Thymus (tissue), 11 donors: ENCODE data around the gene CRYL1. TPM values are rescaled to one million over a fixed set of nuclear protein-coding genes. Genes with fewer than 3 reads are reported as not detected.

Experiments used
- DNase-seq, 9 donors: peaks; one replicate each; pipeline ENCODE4 v3.0.0-alpha.2; 2013; ENCODE audit warnings: low spot score in 9 of 9, low read depth in 6 of 9, missing footprints in 1 of 9
- H3K27ac ChIP-seq, 2 donors: one replicate each; pipeline ENCODE4 v1.5.1; 2013; ENCODE audit warnings: control low read depth in 1 of 2, low read depth in 1 of 2, low read length in 1 of 2, mild to moderate bottlenecking in 1 of 2, moderate library complexity in 1 of 2
- H3K27me3 ChIP-seq, 2 donors: one replicate each; pipeline ENCODE4 v1.5.1; 2013; ENCODE audit warnings: low read length in 1 of 2; ENCODE audit not compliant: control insufficient read depth in 2 of 2, insufficient read depth in 1 of 2
- H3K36me3 ChIP-seq, 2 donors: one replicate each; pipeline ENCODE4 v1.5.1; 2013; ENCODE audit warnings: low read length in 1 of 2, mild to moderate bottlenecking in 1 of 2, moderate library complexity in 1 of 2; ENCODE audit not compliant: control insufficient read depth in 2 of 2, insufficient read depth in 2 of 2
- H3K4me1 ChIP-seq, 2 donors: one replicate each; pipeline ENCODE4 v1.5.1; 2013; ENCODE audit warnings: low read length in 2 of 2; ENCODE audit not compliant: control insufficient read depth in 2 of 2, insufficient read depth in 2 of 2
- H3K4me3 ChIP-seq, 2 donors: one replicate each; pipeline ENCODE4 v1.5.1; 2013; ENCODE audit warnings: low read length in 2 of 2, control low read depth in 1 of 2, mild to moderate bottlenecking in 1 of 2
- H3K9me3 ChIP-seq, 2 donors: one replicate each; pipeline ENCODE4 v1.5.1; 2013; ENCODE audit warnings: low read length in 1 of 2, mild to moderate bottlenecking in 1 of 2; ENCODE audit not compliant: control insufficient read depth in 2 of 2, insufficient read depth in 1 of 2
- WGBS: extraction: QIAGEN DNeasy Blood & Tissue Kit; methylation state at CpG from one replicate; pipeline ENCODE4 v1.1.7; 2013; 5-methylcytosine and 5-hydroxymethylcytosine counted together
- polyA plus RNA-seq: library from polyadenylated mRNA; stranded (reverse); fragments of 200-250 nt; gene quantifications from one replicate; pipeline ENCODE4 v1.2.3, GENCODE V29; 2013
- total RNA-seq: library from RNA; stranded (reverse); fragments of 120-200 nt; gene quantifications from one replicate; pipeline ENCODE4 v1.2.4, GENCODE V29; 2013
- donor health status: healthy.

Gene CRYL1
- total and polyA plus RNA-seq, 2 donors, result 10.0 to 17.5 TPM

- Histone ChIP-seq H3K27ac (no peak overlapping the region), H3K36me3 (no peaks in the 10 kb centered on the region), H3K4me3 (no peak overlapping the region), H3K27me3 (no peaks in the 10 kb centered on the region), H3K9me3 (no peaks in the 10 kb centered on the region), H3K4me1 (peaks cover 5 to 34% of the 10 kb centered on the region in 2 donors)
- no peak for DNase-seq
- WGBS, result 57% methylated on average over 6 of the region's 6 CpGs
Measured at GRCh38 chr13:20457670-20458069, 68.0 kb downstream of the CRYL1 start.

GRCh38 chr13:20456737-20457136, 68.9 kb downstream of the CRYL1 start:
- H3K27ac ChIP-seq, result no peak overlapping the region
- H3K27me3 ChIP-seq, result no peaks in the 10 kb centered on the region
- WGBS, result 81% methylated on average over 2 of the region's 2 CpGs
- DNase-seq, result no peak
- peaks cover 4 to 25% of the 10 kb centered on the region in 2 donors for H3K4me1 ChIP-seq
- H3K9me3 ChIP-seq, result no peaks in the 10 kb centered on the region
- no peaks in the 10 kb centered on the region for H3K36me3 ChIP-seq
- H3K4me3 ChIP-seq, result no peak overlapping the region

GRCh38 chr13:20451397-20451796, 74.3 kb downstream of the CRYL1 start:
- Histone ChIP-seq H3K9me3 (no peaks in the 10 kb centered on the region), H3K36me3 (no peaks in the 10 kb centered on the region), H3K4me1 (peaks cover 0 to under 1% of the 10 kb centered on the region in 2 donors), H3K4me3 (no peak overlapping the region), H3K27ac (no peak overlapping the region), H3K27me3 (no peaks in the 10 kb centered on the region)
- no peak for DNase-seq

- 95% methylated on average over 1 of the region's 1 CpG for WGBS
- DNase-seq, result no peak
- Histone ChIP-seq H3K4me3 (no peak overlapping the region), H3K27me3 (no peaks in the 10 kb centered on the region), H3K36me3 (no peaks in the 10 kb centered on the region), H3K27ac (no peak overlapping the region), H3K9me3 (no peaks in the 10 kb centered on the region), H3K4me1 (peaks cover 0 to 4% of the 10 kb centered on the region in 2 donors)
Measured at GRCh38 chr13:20448470-20448869, 77.2 kb downstream of the CRYL1 start.

- no peak for DNase-seq
- Histone ChIP-seq H3K9me3 (no peaks in the 10 kb centered on the region), H3K36me3 (no peaks in the 10 kb centered on the region), H3K27ac (no peak overlapping the region), H3K4me1 (peaks cover 12 to 19% of the 10 kb centered on the region in 2 donors), H3K4me3 (no peak overlapping the region), H3K27me3 (no peaks in the 10 kb centered on the region)
Measured at GRCh38 chr13:20446900-20447299, 78.8 kb downstream of the CRYL1 start.

- H3K27me3 ChIP-seq, result no peaks in the 10 kb centered on the region
- no peak for DNase-seq
- WGBS, result 94% methylated on average over 1 of the region's 1 CpG
- no peaks in the 10 kb centered on the region for H3K36me3 ChIP-seq
- no peak overlapping the region for H3K27ac ChIP-seq
- no peaks in the 10 kb centered on the region for H3K9me3 ChIP-seq
- peaks cover 14 to 21% of the 10 kb centered on the region in 2 donors for H3K4me1 ChIP-seq
- no peak overlapping the region for H3K4me3 ChIP-seq
Measured at GRCh38 chr13:20446405-20446804, 79.3 kb downstream of the CRYL1 start.

- no peaks in the 10 kb centered on the region for H3K36me3 ChIP-seq
- no peak overlapping the region for H3K4me3 ChIP-seq
- H3K4me1 ChIP-seq, result peaks cover 14 to 29% of the 10 kb centered on the region in 2 donors
- WGBS, result 88% methylated on average over 2 of the region's 2 CpGs
- no peaks in the 10 kb centered on the region for H3K9me3 ChIP-seq
- no peaks in the 10 kb centered on the region for H3K27me3 ChIP-seq
- DNase-seq, result no peak
- H3K27ac ChIP-seq, result peak overlapping the region; percentile 42 to 94
Measured at GRCh38 chr13:20442798-20443381, 82.8 kb downstream of the CRYL1 start.

- Histone ChIP-seq H3K36me3 (no peaks in the 10 kb centered on the region), H3K27ac (peak overlapping the region; percentile 52 to 94), H3K27me3 (no peaks in the 10 kb centered on the region), H3K4me1 (peaks cover 14 to 29% of the 10 kb centered on the region in 2 donors), H3K4me3 (no peak overlapping the region), H3K9me3 (no peaks in the 10 kb centered on the region)
- DNase-seq, result peak in 4 of 9 donors; percentile 24 to 70 (median 36)
Measured at GRCh38 chr13:20442375-20442774, 83.3 kb downstream of the CRYL1 start.

GRCh38 chr13:20441879-20442278, 83.8 kb downstream of the CRYL1 start:
- H3K4me1 ChIP-seq, result peaks cover 14 to 29% of the 10 kb centered on the region in 2 donors
- no peak overlapping the region for H3K4me3 ChIP-seq
- WGBS, result 92% methylated on average over 2 of the region's 2 CpGs
- H3K27ac ChIP-seq, result peak overlapping the region in 1 of 2 donors; percentile 94
- H3K9me3 ChIP-seq, result no peaks in the 10 kb centered on the region
- H3K36me3 ChIP-seq, result no peaks in the 10 kb centered on the region
- no peaks in the 10 kb centered on the region for H3K27me3 ChIP-seq
- DNase-seq, result no peak
